IPS-18c (cell line): Measurements from ENCODE around the gene EREG.

Experiments used
- H3K4me3 ChIP-seq: 2 replicates; pipeline ENCODE4 v1.7.0; 2013; ENCODE audit warnings: low read depth, mild to moderate bottlenecking, low read length, moderate library complexity; ENCODE audit not compliant: insufficient read depth
- H3K9me3 ChIP-seq: one replicate; pipeline ENCODE4 v1.6.1; 2013; ENCODE audit warnings: mild to moderate bottlenecking, low read length, moderate library complexity; ENCODE audit not compliant: control insufficient read depth, insufficient read depth

The EREG gene

GRCh38 chr4:74364652-74365491 is at the start of gene EREG:
Gene EREG (plus strand): TSS chr4:74365145. CDS start chr4:74365309, 164 bp downstream.
- H3K9me3 ChIP-seq = no peaks in the 10 kb centered on the region
- H3K4me3 ChIP-seq = peak within 1 kb of the TSS; percentile 72

GRCh38 chr4:74315376-74315775 is 49.6 kb upstream of the EREG start:
- Histone ChIP-seq H3K9me3 (no peaks in the 10 kb centered on the region), H3K4me3 (no peak overlapping the region)

- Histone ChIP-seq H3K9me3 (no peaks in the 10 kb centered on the region), H3K4me3 (no peak overlapping the region)
Measured at GRCh38 chr4:74316397-74316796, 48.5 kb upstream of the EREG start.

- Histone ChIP-seq H3K4me3 (no peak overlapping the region), H3K9me3 (no peaks in the 10 kb centered on the region)
Measured at GRCh38 chr4:74317616-74318246, 47.2 kb upstream of the EREG start.

- Histone ChIP-seq H3K9me3 (no peaks in the 10 kb centered on the region), H3K4me3 (no peak overlapping the region)
Measured at GRCh38 chr4:74318276-74318675, 46.7 kb upstream of the EREG start.

- no peaks in the 10 kb centered on the region for H3K9me3 ChIP-seq
- H3K4me3 ChIP-seq = no peak overlapping the region
Measured at GRCh38 chr4:74319470-74319869, 45.5 kb upstream of the EREG start.

GRCh38 chr4:74320559-74321118 is 44.3 kb upstream of the EREG start:
- Histone ChIP-seq H3K4me3 (no peak overlapping the region; the same call in 1 of the 2 replicates), H3K9me3 (no peaks in the 10 kb centered on the region)

GRCh38 chr4:74322301-74322700 is 42.6 kb upstream of the EREG start:
- no peak overlapping the region for H3K4me3 ChIP-seq
- H3K9me3 ChIP-seq = no peaks in the 10 kb centered on the region

- Histone ChIP-seq H3K4me3 (no peak overlapping the region), H3K9me3 (no peaks in the 10 kb centered on the region)
Measured at GRCh38 chr4:74323663-74324062, 41.3 kb upstream of the EREG start.

- no peaks in the 10 kb centered on the region for H3K9me3 ChIP-seq
- no peak overlapping the region for H3K4me3 ChIP-seq
Measured at GRCh38 chr4:74324262-74324661, 40.7 kb upstream of the EREG start.

GRCh38 chr4:74325886-74326285 is 39.1 kb upstream of the EREG start:
- Histone ChIP-seq H3K4me3 (no peak overlapping the region), H3K9me3 (no peaks in the 10 kb centered on the region)

GRCh38 chr4:74327762-74328161 is 37.2 kb upstream of the EREG start:
- Histone ChIP-seq H3K9me3 (no peaks in the 10 kb centered on the region), H3K4me3 (no peak overlapping the region)

- Histone ChIP-seq H3K4me3 (no peak overlapping the region), H3K9me3 (no peaks in the 10 kb centered on the region)
Measured at GRCh38 chr4:74328501-74328900, 36.4 kb upstream of the EREG start.

GRCh38 chr4:74329307-74329706 is 35.6 kb upstream of the EREG start:
- Histone ChIP-seq H3K4me3 (no peak overlapping the region), H3K9me3 (no peaks in the 10 kb centered on the region)

- Histone ChIP-seq H3K4me3 (no peak overlapping the region), H3K9me3 (no peaks in the 10 kb centered on the region)
Measured at GRCh38 chr4:74330295-74330750, 34.6 kb upstream of the EREG start.

- Histone ChIP-seq H3K4me3 (no peak overlapping the region), H3K9me3 (no peaks in the 10 kb centered on the region)
Measured at GRCh38 chr4:74331252-74331651, 33.7 kb upstream of the EREG start.

- Histone ChIP-seq H3K9me3 (no peaks in the 10 kb centered on the region), H3K4me3 (no peak overlapping the region)
Measured at GRCh38 chr4:74331944-74332343, 33.0 kb upstream of the EREG start.

GRCh38 chr4:74334636-74335035 is 30.3 kb upstream of the EREG start:
- Histone ChIP-seq H3K4me3 (no peak overlapping the region), H3K9me3 (no peaks in the 10 kb centered on the region)
